TTC549 (cell line): ENCODE measurements around the gene SH3BP2.

Source experiments
- FAIRE-seq: peaks from 2 replicates; lab custom pipeline; 2012; peaks lifted over from hg19 to GRCh38; lab: Jason Lieb, UNC

SH3BP2 gene

DNA sequence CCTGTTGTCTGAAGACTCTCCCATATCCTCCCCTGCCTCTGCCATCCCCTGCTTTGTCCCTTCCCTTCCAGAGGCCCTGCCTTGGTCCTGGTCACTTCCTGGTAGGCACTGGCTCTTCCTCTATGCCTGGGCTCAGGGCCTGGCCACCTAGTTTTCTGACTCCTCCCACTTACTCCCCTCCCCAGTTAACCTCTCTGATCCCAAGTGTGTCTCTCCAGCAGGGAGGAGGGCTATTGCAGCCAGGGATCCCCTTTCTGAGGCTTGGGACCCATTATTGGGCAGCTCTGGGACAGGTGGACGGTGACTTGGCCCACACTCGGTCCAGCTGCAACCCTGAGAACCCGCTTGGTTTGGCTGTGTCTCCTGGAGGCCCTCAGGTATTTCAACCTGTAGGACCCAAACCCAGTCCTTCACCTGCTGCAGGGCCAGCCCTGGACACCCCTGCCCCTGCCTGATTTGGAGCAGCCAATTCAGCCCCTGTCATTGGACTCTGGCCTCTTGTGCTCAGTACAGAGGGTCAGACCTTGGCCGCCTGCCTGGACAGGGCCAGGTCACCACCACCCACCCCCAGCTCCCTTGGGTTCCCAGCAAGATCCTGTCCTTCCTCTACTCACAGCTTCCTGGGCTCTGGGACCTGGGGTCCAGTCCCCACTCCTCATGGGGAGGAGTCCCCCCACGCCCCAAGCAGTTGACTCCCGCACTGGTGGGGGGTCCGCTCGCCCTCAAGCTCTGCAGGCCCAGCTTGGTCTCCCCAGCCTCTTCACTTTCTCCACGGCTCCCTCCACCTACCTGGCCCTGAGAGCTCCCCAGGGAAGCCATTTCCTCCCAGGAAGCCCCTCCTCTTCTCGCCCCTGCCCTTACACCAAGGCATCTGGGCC, 1.1 kb upstream of the SH3BP2 start:
- no peak for FAIRE-seq

GRCh38 chr4:2792396-2792710, 532 bp upstream of the SH3BP2 start:
- FAIRE-seq = no peak

DNA sequence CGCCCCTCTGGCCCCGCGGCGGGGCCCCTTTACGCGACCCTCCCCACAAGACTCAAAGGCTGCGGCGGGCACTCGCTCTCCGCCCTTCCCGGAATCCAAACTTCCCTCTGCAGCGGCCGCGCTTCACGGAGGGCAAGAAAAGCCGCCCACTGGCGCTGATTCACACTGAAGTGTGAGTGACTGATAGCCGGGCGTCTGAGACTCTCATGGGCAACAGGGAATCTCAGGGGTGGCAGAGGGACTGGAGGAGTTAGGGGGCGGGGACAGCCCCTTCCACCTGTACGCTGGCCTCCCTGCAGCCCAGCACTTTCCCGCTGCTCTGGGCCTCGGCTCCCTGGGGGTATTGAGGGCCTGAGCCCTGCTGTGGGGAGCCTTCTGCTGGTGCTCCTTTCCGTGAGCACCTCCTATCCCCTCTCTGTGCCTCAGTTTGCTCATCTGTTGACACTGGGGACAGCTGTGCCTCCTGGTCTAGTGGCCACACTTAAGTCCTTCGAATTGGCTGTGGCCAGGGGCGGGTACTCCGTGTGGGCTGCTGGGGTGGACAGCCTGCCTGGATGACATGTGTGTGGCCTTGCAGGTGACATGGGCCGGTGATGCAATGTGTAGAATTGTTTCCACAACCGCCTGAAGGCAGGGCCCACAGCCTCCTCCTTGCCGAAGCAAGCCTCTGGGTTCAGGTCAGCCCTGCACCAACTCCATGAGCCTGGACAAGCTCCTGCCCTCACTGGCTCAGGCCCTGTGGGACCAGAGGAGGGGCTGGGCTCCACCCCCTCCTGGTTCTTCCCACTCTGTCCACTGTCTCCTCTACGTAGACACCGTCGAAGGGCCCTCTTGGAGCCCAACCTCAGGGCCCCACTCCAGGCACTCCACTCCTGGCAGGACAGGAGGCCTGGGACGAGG, 951 bp downstream of the SH3BP2 start:
- no peak for FAIRE-seq

DNA sequence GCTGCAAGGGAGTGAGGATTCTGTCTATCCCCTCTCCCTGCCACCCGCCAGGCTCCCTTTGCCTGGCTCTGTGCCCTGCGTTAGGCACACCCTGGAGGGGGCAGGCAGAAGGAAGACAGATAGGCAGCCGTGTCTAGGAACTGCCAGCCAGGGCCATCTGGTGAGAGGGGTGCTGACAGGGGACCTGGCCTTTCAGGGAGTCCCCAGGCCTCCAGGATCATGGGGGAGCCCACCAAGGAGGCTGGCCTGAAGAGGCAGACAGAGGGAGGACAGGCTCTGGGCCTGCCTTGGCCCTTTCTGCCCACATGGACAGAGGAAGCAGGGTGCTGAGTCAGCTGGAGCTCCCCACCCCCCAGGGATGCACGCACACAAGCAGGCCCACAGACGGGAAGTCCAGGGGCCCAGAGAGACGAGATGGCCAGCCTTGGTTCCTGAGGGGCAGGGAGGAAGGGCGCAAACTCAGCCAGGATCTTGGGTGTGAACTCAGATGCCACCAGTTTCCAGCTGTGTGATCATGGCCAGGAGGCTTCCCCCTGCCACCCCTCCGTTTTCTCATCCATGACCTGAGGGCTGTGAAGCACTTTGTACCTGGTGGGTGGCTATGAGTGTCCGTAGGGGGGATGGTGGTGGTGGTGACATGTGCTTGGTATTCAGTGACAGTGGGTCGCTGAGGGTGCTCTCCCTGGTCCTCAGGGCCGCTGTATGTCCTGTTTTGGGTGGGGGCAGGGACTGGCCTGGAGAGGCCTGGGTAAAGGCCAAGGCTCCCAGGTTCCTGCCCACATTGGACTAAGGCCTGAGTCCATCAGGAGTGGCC, 1.8 kb downstream of the SH3BP2 start:
- FAIRE-seq = no peak

DNA sequence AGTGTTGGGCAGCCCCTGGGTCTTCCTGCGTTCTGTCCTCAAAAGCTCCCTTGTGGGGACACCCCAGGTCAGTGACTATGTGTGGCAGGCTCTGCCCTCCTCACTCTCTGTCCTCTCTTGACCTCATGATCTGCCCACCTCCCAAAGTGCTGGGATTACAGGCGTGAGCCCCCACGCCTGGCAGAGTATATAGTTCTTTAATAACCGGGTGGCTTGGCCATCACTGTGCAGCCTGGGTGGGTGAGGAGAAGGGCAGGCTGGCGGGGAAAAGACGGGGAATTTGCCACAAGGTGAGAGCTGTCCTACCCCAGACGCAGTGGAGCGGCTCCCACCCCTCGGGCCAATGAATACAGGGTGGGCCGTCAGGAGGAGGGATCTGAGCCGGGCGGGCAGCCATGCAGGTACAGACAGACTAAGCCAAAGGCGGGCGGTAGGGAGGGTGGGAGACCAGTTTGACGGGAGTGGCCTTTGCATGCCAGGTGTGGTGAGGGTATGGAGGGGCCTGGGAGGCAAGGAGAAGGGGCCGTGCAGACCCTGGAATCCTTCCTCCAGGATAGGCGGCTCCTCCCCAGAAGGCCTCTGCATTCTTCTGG, 2.5 kb downstream of the SH3BP2 start:
- FAIRE-seq = no peak

DNA sequence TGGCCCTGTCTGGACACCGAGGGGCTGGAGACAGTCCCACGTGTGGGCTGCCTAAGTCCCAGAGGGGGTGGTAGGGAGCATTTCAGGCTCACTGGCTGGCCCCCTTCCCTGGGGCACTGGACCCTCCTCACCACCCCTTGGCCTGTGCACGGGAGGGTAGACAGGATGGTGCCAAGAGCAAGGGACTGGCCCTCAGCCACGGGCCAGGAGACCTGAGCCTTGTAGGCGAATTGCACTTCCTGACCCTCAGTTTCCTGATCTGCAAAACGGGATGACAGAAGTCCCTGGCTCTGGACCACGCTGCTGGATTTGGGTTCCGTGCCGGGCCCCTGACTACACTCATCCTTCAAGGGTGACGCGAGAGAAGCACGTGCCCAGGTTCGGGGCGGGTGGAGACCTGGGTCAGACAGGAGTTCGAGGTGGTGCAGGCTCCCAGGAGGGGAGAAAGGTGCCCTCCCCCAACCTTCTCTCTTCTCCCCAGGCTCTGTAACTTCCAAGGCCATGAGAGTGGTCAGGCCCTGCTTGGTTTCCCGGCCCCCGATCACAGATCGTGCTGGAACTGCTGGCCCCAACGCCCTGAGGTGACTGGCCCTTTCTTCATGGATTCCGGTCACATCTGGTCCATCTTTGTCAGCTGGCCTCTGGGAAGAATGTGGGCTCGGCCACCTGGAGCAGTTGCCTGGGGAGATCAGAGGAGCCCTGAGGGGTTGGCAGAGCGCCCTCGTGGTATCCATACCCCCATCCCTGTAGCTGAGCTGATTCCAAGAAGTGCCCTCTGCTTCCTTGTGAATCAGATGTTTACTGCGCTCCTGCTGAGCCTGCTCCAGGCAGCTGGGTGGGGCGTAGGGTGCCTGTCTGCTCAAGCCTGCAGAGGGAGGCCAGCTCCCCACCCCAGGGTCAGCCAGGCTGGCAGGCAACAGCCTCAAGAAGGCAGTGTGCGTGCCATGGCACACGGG, 3.3 kb downstream of the SH3BP2 start:
- FAIRE-seq = no peak

GRCh38 chr4:2796849-2797544, 4.1 kb downstream of the SH3BP2 start:
- FAIRE-seq = no peak

DNA sequence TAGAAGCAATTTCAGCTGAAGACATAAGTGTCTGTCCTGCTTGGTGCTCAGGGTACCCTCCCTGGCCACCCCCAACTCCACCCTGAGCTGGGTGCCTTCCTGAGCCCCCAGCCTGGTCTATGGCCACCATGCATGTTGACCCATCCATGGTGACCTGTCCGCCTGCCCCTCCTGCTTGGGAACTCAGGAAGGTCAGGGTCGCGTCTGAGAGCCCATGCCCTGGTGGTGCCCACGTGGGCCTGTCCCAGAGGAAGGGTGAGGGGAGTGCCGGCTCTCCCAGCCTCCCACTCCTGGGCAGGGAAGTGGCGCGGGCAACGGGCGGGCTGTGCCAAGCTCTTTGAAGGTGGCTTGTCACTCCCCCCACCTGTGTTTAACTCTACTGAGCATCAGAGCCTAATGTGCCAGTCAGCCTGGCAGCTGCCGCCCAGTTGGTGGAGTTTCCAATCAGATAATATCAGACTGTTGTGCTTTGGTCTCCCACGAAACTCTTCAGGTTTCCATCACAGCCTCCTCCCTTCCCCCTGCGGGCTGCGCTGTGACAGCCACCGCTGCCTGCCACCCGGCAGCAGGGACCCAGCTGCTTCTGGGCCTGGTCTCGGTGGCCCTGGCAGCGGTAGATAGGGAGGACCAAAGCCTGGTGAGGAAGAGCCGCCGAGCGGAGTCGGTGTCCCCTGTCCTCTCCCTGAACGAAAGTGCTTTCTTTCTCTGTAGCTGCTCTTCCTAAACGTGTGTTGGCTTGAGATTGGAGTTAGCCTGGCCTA, 4.8 kb downstream of the SH3BP2 start:
- no peak for FAIRE-seq

DNA sequence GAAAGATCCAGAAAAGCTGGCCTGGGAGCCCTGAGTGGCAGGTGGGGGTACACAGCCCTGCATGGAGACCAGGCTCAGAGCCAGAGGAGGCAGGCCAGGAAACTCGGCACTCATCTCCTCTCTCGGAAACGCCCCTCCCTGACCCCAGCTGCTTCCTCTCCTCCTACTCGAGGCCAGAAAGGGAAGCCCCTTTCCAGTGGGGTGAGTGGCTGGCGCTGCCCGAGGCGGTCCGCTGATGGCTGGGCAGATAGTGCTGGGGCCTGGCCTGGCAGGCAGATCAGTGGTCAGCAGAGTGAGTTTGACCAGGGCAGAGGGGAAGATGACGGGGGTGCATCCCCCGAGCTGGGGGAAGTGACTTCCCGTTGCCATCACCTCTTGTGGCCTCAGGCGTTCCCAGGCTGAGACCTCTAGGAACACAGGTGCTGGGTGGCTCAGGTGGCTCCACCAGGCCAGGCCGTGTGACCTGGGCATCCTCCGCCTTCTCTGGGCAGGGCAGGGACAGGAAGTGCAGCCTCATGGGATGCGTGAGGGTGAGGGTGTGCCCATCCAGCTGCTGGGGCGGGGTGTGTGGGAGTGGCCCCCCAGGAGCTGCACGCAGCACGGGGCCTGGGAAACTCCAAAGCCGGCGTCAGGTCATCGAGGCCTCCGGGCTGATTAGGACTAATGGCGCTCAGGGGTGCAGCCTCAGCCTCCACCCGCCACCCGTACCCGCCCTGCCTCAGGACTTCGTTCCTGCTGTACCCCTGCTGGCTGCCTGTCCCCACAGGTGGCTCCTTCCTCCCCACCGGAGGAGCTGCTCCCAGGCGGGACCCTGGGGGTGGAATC, 5.7 kb downstream of the SH3BP2 start:
- no peak for FAIRE-seq

DNA sequence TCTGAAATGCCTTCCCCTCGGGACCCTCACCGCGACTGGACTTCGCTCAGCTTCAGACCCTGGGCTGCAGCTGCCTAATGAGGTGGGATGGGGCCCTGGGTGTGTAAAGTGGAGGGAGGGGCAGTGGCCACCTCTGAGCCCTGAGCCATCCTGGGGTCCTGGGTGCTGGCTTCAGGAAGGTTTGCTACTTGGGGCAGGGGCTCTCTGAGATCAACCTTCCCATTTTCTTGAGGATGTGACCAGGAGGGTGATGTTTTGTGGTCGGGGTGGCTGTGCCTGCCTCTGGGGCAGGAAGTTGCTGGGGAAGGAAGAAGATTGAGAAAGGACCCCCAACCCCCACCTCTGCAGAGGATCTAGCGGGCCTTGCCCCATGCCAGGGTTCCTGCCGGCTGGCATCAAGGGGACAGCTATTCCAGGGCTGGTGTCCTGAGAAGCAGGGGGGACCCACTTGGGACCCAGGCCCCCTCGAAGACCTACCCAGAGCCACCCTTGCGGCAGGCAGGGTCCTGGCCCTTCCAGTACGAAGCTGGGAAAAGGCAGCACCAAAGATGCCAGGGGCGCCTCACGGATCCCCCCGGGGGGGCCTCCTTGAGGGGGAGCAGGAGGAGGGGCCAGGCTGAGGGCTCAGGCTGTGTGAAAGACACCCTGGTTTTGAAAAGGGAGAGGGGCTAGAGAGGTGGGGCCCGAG, 6.5 kb downstream of the SH3BP2 start:
- FAIRE-seq = no peak

GRCh38 chr4:2799971-2800690, 7.2 kb downstream of the SH3BP2 start:
- FAIRE-seq = no peak

DNA sequence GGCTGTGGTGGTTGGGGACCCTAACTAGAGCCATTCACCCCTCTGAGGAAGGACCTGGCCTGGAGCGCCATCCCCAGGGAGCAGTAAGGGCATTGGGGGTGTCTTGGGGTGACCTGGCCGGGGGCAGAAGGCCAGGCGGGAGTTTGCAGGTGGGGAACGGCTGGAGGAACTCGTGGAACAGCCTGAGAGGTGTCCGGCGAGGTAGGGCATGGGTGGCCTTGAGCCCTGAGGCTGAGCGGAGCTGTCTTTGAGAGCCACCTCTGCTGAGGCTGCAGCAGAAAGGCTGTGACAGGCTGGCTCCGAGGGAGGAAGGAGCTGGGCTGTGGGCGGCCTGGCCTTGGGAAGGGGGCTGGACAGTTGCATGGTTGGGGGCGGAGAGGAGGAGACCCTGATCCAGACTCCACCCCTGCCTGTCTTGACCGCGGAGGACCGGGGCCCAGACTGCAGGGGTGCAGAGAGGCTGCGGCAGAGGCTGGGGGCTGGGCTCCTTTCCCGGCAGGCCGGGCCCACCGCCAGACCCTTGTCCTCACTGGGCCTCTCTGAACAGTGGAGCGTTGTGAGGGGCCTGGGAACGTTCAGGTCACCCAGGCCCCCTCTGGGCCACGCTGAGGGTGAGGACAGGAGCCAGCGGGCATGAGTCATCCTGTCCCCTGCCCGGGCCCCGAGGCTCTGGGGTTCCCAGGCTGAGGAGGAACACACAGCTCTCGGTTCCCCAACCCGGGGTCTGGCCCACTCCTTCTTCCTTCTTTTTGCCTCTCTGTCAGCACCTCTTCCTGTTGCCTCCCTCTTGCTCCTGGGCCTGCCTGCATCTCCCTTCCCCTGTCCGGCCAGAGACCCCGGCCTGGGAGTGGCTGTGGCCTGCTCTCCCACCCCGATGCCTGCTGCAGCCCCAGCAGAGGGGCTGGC, 8.1 kb downstream of the SH3BP2 start:
- FAIRE-seq = no peak

- FAIRE-seq = no peak
Measured at GRCh38 chr4:2802618-2803531, 10.0 kb downstream of the SH3BP2 start.

GRCh38 chr4:2803624-2804448, 11.0 kb downstream of the SH3BP2 start:
- FAIRE-seq = no peak
